CD4-positive, alpha-beta T cell (primary cell): ENCODE results near the gene JUNB. TPM values are rescaled to one million over a fixed set of nuclear protein-coding genes. Genes with fewer than 3 reads are reported as not detected.
A peak's percentile ranks its signal among the peaks of the same experiment; 100 is the strongest.

ENCODE experiments used
- ATAC-seq: fragments of 200-7000 bp; cut with Tn5 transposase; one replicate; pipeline ENCODE4 v1.10.0; 2022; ENCODE audit warnings: mild to moderate bottlenecking; ENCODE audit not compliant: poor library complexity
- CTCF ChIA-PET: fragments of 350-600 bp; sonication (Branson Sonifier 250); formaldehyde crosslinking; loops from one replicate; lab custom pipeline; 2021; ENCODE audit warnings: antibody characterized with exemption, inconsistent platforms; lab: Charles Lee
- POLR2A ChIA-PET: fragments of 350-600 bp; sonication (Branson Sonifier 250); formaldehyde crosslinking; loops from one replicate; lab custom pipeline; 2021; ENCODE audit warnings: antibody characterized with exemption, inconsistent platforms; lab: Charles Lee
- DNase-seq, 14 experiments: peaks; one replicate each; pipeline ENCODE4 v3.0.0-alpha.2; 2013 to 2020; ENCODE audit warnings: mixed read lengths in 2 of 14
- H3K27ac ChIP-seq, 2 donors: one replicate each; pipeline versions ENCODE4 v1.5.1 to v1.7.0; 2013; ENCODE audit warnings: low read length in 2 of 2, low read depth in 1 of 2, mild to moderate bottlenecking in 1 of 2
- H3K27me3 ChIP-seq, 2 experiments: 1 replicate in 1 of 2; 2 replicates in 1 of 2; pipeline versions ENCODE4 v1.6.1 to v1.7.0; 2013; ENCODE audit warnings: low read length in 2 of 2, control low read depth in 1 of 2, mild to moderate bottlenecking in 1 of 2, moderate library complexity in 1 of 2; ENCODE audit not compliant: insufficient read depth in 2 of 2, control insufficient read depth in 1 of 2
- H3K36me3 ChIP-seq: one replicate; pipeline ENCODE4 v1.6.1; 2013; ENCODE audit warnings: low read length, control low read depth; ENCODE audit not compliant: insufficient read depth
- H3K4me1 ChIP-seq: one replicate; pipeline ENCODE4 v1.6.1; 2013; ENCODE audit warnings: low read length, control low read depth; ENCODE audit not compliant: insufficient read depth
- H3K4me3 ChIP-seq: one replicate; pipeline ENCODE4 v1.5.1; 2013; ENCODE audit warnings: mild to moderate bottlenecking, low read length, moderate library complexity
- H3K9me3 ChIP-seq, 2 experiments: 1 replicate in 1 of 2; 2 replicates in 1 of 2; pipeline versions ENCODE4 v1.6.1 to v1.7.0; 2013; ENCODE audit warnings: low read length in 2 of 2, mild to moderate bottlenecking in 2 of 2, control low read depth in 1 of 2, moderate library complexity in 1 of 2; ENCODE audit not compliant: control insufficient read depth in 1 of 2, insufficient read depth in 1 of 2
- H3K27ac Mint-ChIP-seq: one replicate; pipeline ENCODE4 v1.8.0; 2020; ENCODE audit warnings: mixed read lengths
- H3K27me3 Mint-ChIP-seq: one replicate; pipeline ENCODE4 v1.8.0; 2021; ENCODE audit warnings: mixed read lengths
- H3K36me3 Mint-ChIP-seq: one replicate; pipeline ENCODE4 v1.8.0; 2021; ENCODE audit warnings: low read depth, mixed read lengths
- H3K4me1 Mint-ChIP-seq: one replicate; pipeline ENCODE4 v1.8.0; 2021; ENCODE audit warnings: low read depth, mixed read lengths
- H3K4me3 Mint-ChIP-seq: one replicate; pipeline ENCODE4 v1.8.0; 2020; ENCODE audit warnings: mild to moderate bottlenecking, mixed read lengths
- H3K9me3 Mint-ChIP-seq: one replicate; pipeline ENCODE4 v1.8.0; 2020; ENCODE audit warnings: mixed read lengths
- intact Hi-C, 2 experiments: fragments of 100-400 bp; cut with DNase I in 1 of 2; cut with micrococcal nuclease in 1 of 2; formaldehyde crosslinking; loops; one replicate each; pipeline versions ENCODE4 v1.15.1 to v1.9.0; 2023 to 2025; cut with DNase I, micrococcal nuclease
- total RNA-seq, 174 experiments: library from RNA in 2 of 174; stranded (reverse) in 2 of 174; gene quantifications; one replicate each; pipeline ENCODE4 v1.2.3 and lab custom pipeline; 2021 to 2026
- TF ChIP-seq, protein P1 (sequence below): fragments of 200-600 bp; IDR thresholded peaks from one replicate; pipeline ENCODE4 v1.8.0; 2022; ENCODE audit warnings: antibody characterized with exemption, mild to moderate bottlenecking

The JUNB gene
- total RNA-seq, 2 experiments from 2014 or later, result 2,467 to 2,518 TPM

DNA sequence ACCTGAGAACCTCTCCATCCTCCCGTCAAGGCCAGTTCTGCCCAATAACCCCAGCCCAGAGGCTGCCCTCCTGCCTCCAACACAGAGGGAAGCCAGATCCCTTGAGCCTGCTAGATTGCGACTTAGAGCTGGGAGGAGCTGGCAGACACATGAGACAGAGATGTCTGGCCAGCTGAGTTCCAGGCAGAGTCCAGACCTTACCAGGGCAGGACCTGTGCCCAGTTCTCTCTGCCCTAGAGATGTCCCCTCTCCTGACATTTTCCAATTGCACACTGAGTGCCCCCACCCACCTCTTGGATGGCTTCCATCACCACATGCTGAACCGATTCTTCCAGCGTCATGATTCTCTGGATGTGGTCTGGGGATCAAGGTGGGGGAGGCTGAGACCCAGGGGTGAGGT is 19.0 kb upstream of the JUNB start:
- no peak for ATAC-seq
- DNase-seq, result no peak
- H3K27ac Mint-ChIP-seq, result no peak overlapping the region
- Histone ChIP-seq H3K27ac (no peak overlapping the region), H3K4me1 (peaks cover 37% of the 10 kb centered on the region), H3K4me3 (no peak overlapping the region), H3K9me3 (no peaks in the 10 kb centered on the region), H3K36me3 (no peaks in the 10 kb centered on the region), H3K27me3 (no peaks in the 10 kb centered on the region)
- intact Hi-C loops, result no loop called here
- peaks cover 17% of the 10 kb centered on the region for H3K4me1 Mint-ChIP-seq
- CTCF ChIA-PET, result interaction anchor here (1.7 kb wide), 1 partner anchor 15 kb away, joined by 6 read pairs; no protein-coding TSS in a partner anchor
- no peaks in the 10 kb centered on the region for H3K27me3 Mint-ChIP-seq
- TF ChIP-seq, protein P1, sequence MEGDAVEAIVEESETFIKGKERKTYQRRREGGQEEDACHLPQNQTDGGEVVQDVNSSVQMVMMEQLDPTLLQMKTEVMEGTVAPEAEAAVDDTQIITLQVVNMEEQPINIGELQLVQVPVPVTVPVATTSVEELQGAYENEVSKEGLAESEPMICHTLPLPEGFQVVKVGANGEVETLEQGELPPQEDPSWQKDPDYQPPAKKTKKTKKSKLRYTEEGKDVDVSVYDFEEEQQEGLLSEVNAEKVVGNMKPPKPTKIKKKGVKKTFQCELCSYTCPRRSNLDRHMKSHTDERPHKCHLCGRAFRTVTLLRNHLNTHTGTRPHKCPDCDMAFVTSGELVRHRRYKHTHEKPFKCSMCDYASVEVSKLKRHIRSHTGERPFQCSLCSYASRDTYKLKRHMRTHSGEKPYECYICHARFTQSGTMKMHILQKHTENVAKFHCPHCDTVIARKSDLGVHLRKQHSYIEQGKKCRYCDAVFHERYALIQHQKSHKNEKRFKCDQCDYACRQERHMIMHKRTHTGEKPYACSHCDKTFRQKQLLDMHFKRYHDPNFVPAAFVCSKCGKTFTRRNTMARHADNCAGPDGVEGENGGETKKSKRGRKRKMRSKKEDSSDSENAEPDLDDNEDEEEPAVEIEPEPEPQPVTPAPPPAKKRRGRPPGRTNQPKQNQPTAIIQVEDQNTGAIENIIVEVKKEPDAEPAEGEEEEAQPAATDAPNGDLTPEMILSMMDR, result no peak
- POLR2A ChIA-PET, result interaction anchor here (8.4 kb wide), 1 partner anchor 22 kb away, joined by 301 read pairs; the partner anchor contains the start of gene JUNB
- H3K36me3 Mint-ChIP-seq, result no peaks in the 10 kb centered on the region
- H3K4me3 Mint-ChIP-seq, result no peak overlapping the region
- no peaks in the 10 kb centered on the region for H3K9me3 Mint-ChIP-seq

DNA sequence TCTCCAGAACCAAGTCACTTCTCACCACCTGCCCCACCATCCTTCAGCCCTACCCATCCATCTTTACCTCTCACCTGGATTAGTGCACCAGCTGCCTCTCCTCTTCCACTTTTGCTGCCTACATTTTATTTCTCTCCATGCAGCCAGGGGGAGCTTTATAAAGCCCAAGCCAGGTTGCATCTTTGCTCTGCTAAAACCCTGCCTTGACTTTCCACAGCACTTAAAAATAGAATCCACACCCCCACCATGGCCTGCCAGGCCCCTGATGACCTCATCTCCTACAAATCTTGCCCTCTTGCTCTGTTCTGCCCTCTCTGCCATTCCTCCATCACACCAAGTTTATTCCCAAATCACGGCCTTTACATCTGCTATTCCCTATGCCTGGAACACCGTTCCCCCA is 17.7 kb upstream of the JUNB start:
- H3K4me3 Mint-ChIP-seq, result peak overlapping the region; percentile 59

DNA sequence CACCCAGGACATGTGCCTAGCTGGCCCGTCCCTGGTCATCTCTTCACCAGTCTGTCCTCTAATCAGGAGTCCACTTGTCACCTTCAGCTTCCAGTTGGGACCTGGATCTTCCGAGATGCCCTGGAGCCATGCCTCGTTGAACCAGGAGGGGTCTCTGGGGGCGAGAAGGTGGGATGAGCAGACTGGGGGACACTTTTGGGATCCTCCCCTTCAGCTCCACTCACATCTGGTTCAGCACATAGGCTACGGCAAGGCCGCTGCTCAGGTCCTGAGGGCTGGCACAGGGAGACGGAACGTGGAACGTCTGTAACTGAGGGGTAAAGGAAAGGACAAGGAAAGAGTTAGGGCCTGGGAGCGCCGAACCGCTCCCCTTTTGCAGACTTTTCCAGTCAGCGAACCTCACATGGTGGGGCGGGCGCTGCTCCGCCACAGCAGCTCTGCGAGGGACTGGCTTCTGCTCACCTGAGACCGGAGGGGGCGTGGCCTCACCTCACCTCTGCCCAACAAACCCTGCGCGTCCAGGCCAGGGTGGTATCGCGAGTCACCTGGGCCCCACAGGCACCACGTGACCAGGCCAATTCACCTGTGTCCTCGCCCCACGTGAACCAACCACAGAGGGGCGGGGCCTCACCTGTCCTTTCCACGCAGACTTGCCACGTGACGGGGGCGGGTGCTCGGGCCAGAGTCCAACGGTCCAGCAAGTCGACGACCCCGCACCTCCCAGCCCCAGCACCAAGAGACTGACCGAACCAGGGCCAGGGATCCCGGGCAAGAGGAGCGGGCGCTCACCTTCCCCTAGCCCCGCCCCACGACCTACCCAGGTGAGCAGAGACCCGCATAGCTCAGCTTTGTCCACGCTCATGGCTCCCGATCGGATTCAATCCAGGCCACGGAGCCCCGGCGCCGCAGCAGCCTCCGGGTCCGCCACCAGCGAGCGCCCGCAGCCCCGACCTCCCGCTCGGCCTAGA is 16.4 kb upstream of the JUNB start, which contains the start of gene HOOK2:
TSS of gene HOOK2 (minus strand) at position 965 of the 968 bp plus-strand sequence. CDS start at position 862, 103 bp downstream.
- ATAC-seq, result peak; percentile 16
- TF ChIP-seq, protein P1, result no peak
- POLR2A ChIA-PET, result interaction anchor here (1.9 to 8.4 kb wide), 2 partner anchors 9 to 19 kb away, joined by 8 to 301 read pairs; partner anchors contain the start of gene JUNB

More for the DNA sequence above, 17.7 kb upstream of the JUNB start:
- TF ChIP-seq, protein P1, result no peak
- H3K36me3 Mint-ChIP-seq, result no peaks in the 10 kb centered on the region
- peaks cover 29% of the 10 kb centered on the region for H3K4me1 Mint-ChIP-seq
- CTCF ChIA-PET, result interaction anchor here (1.4 to 2.3 kb wide), 4 partner anchors 13 to 50 kb away, joined by 3 to 7 read pairs (median 6); partner anchors contain the start of gene TNPO2
- intact Hi-C loops, result no loop called here
- no peaks in the 10 kb centered on the region for H3K36me3 ChIP-seq
- no peak overlapping the region for H3K27ac Mint-ChIP-seq
- H3K27me3 Mint-ChIP-seq, result no peaks in the 10 kb centered on the region
- H3K4me1 ChIP-seq, result peaks cover 50% of the 10 kb centered on the region
- POLR2A ChIA-PET, result interaction anchor here (1.0 to 8.4 kb wide), 2 partner anchors 10 to 21 kb away, joined by 3 to 301 read pairs; partner anchors contain the start of gene JUNB
- ATAC-seq (no peak), DNase-seq (peak in 2 of 14 experiments; percentile 10 to 37)
- no peak overlapping the region for H3K27ac ChIP-seq
- no peaks in the 10 kb centered on the region for H3K27me3 ChIP-seq
- no peak overlapping the region for H3K4me3 ChIP-seq
- H3K9me3 ChIP-seq, result no peaks in the 10 kb centered on the region
- no peaks in the 10 kb centered on the region for H3K9me3 Mint-ChIP-seq

More for the DNA sequence above, 16.4 kb upstream of the JUNB start, which contains the start of gene HOOK2:
- no peaks in the 10 kb centered on the region for H3K27me3 Mint-ChIP-seq
- Histone ChIP-seq H3K27me3 (no peaks in the 10 kb centered on the region), H3K9me3 (no peaks in the 10 kb centered on the region), H3K27ac (peak within 1 kb of the TSS; percentile 63 to 70), H3K4me3 (peak within 1 kb of the TSS; percentile 77), H3K4me1 (peaks cover 54% of the 10 kb centered on the region), H3K36me3 (no peaks in the 10 kb centered on the region)
- intact Hi-C loops, result no loop called here
- H3K27ac Mint-ChIP-seq, result peak within 1 kb of the TSS; percentile 84
- H3K36me3 Mint-ChIP-seq, result no peaks in the 10 kb centered on the region
- H3K4me3 Mint-ChIP-seq, result peak within 1 kb of the TSS; percentile 85
- CTCF ChIA-PET, result interaction anchor here (0.8 to 6.5 kb wide), 6 partner anchors 14 to 73 kb away, joined by 3 to 178 read pairs (median 4); partner anchors contain the start of genes JUNB and TNPO2
- peak in 10 of 14 experiments; percentile 8 to 83 (median 52) for DNase-seq
- H3K4me1 Mint-ChIP-seq, result peaks cover 41% of the 10 kb centered on the region
- H3K9me3 Mint-ChIP-seq, result no peaks in the 10 kb centered on the region
